K562 (cell line): ENCODE data around the gene PIK3R5. TPM values are rescaled to one million over a fixed set of nuclear protein-coding genes. Genes with fewer than 3 reads are reported as not detected.

Experiments used
- ATAC-seq: fragments of 200-7000 bp; cut with Tn5 transposase; 3 replicates; pipeline ENCODE4 v1.9.1; 2020; ENCODE audit warnings: moderate library complexity
- BruUV-seq: library from RNA; stranded (reverse); fragments of 400-500 nt; replicated peaks from 2 replicates; lab custom pipeline; 2021; lab: Mats Ljungman, UMichigan
- CTCF ChIA-PET: fragments of 300-600 bp; formaldehyde crosslinking; extraction: SDS; loops from one replicate; lab custom pipeline; 2021; ENCODE audit warnings: low intra/inter-chr PET ratio; lab: Yijun Ruan, JAX
- POLR2A ChIA-PET: fragments of 300-600, 350-650 bp; sonication (Branson Sonifier 250); formaldehyde crosslinking; extraction: SDS; loops from one replicate; lab custom pipeline; 2021; ENCODE audit warnings: antibody characterized with exemption, inconsistent platforms; lab: Yijun Ruan, JAX
- DNase-seq, 4 experiments: peaks; one replicate each; pipeline versions ENCODE4 v3.0.0 to v3.0.0-alpha.2; 2011 to 2018; ENCODE audit warnings: low spot score in 3 of 4, mixed read lengths in 3 of 4; ENCODE audit errors: extremely low read depth in 1 of 4
- FAIRE-seq: peaks from 2 replicates; lab custom pipeline; 2011; peaks lifted over from hg19 to GRCh38; lab: Jason Lieb, UNC
- H2AFZ ChIP-seq: 2 replicates; pipeline ENCODE4 v1.6.0; 2011; ENCODE audit warnings: low read depth, low read length, control low read depth, inconsistent platforms
- H3K27ac ChIP-seq: fragments of 200-600 bp; 3 replicates; pipeline ENCODE4 v1.8.0; 2011; ENCODE audit warnings: low read depth, mild to moderate bottlenecking, control low read depth, inconsistent platforms, low read length, moderate library complexity, mixed read lengths; ENCODE audit errors: extremely low read depth
- H3K27me3 ChIP-seq, 2 experiments: fragments of 300-600 bp in 1 of 2; 2 replicates in 1 of 2; 3 replicates in 1 of 2; pipeline versions ENCODE4 v1.6.0 to v1.8.0; 2011; ENCODE audit warnings: inconsistent platforms in 2 of 2, low read length in 2 of 2, mild to moderate bottlenecking in 1 of 2, mixed read lengths in 1 of 2, moderate library complexity in 1 of 2; ENCODE audit not compliant: control insufficient read depth in 2 of 2, insufficient read depth in 2 of 2
- H3K36me3 ChIP-seq: fragments of 300-600 bp; 3 replicates; pipeline ENCODE4 v1.8.0; 2011; ENCODE audit warnings: mild to moderate bottlenecking, low read length, inconsistent platforms; ENCODE audit not compliant: control insufficient read depth, insufficient read depth
- H3K4me1 ChIP-seq, 2 experiments: fragments of 200-600 bp in 1 of 2; replicated peaks in 1 of 2; 2 replicates in 1 of 2; 3 replicates in 1 of 2; pipeline versions ENCODE4 v1.5.1 to v1.8.0; 2011; ENCODE audit warnings: inconsistent platforms in 2 of 2, low read length in 2 of 2, mild to moderate bottlenecking in 1 of 2, mixed read lengths in 1 of 2, moderate library complexity in 1 of 2; ENCODE audit not compliant: control insufficient read depth in 2 of 2, insufficient read depth in 2 of 2
- H3K4me2 ChIP-seq: 2 replicates; pipeline ENCODE4 v1.6.1; 2011; ENCODE audit warnings: low read length, control low read depth, inconsistent platforms, mixed read lengths; ENCODE audit not compliant: insufficient read depth
- H3K4me3 ChIP-seq: fragments of 200-600 bp; sonication (generic), shearing (Covaris generic); 2 replicates; pipeline ENCODE4 v1.5.1; 2016; ENCODE audit warnings: control low read depth, inconsistent platforms
- H3K79me2 ChIP-seq: fragments of 200-600 bp; 3 replicates; pipeline ENCODE4 v1.8.0; 2011; ENCODE audit warnings: low read length, inconsistent platforms; ENCODE audit not compliant: control insufficient read depth, insufficient read depth
- H3K9ac ChIP-seq, 2 experiments: 2 replicates each; pipeline versions ENCODE4 v1.6.0 to v1.6.1; 2011; ENCODE audit warnings: low read depth in 2 of 2, low read length in 2 of 2, control low read depth in 1 of 2, inconsistent platforms in 1 of 2, mild to moderate bottlenecking in 1 of 2, mixed read lengths in 1 of 2; ENCODE audit not compliant: insufficient read depth in 1 of 2
- H3K9me1 ChIP-seq: one replicate; pipeline ENCODE4 v1.6.0; 2011; ENCODE audit warnings: inconsistent platforms, mild to moderate bottlenecking, low read length, moderate library complexity; ENCODE audit not compliant: control insufficient read depth, insufficient read depth
- H3K9me3 ChIP-seq: replicated peaks from 2 replicates; pipeline ENCODE4 v1.5.1; 2011; ENCODE audit warnings: low read depth, low read length, inconsistent platforms; ENCODE audit not compliant: control insufficient read depth, insufficient read depth
- H4K20me1 ChIP-seq: replicated peaks from 2 replicates; pipeline ENCODE4 v1.6.1; 2011; ENCODE audit warnings: low read length, inconsistent platforms, mixed read lengths; ENCODE audit not compliant: control insufficient read depth, insufficient read depth
- ARID1B ChIP-seq: fragments of 450-650 bp; IDR thresholded peaks from 2 replicates; pipeline ENCODE4 v1.6.1; 2016; ENCODE audit warnings: antibody characterized with exemption, mild to moderate bottlenecking, inconsistent platforms
- ATF7 ChIP-seq: fragments of 450-650 bp; IDR thresholded peaks from 2 replicates; pipeline ENCODE4 v1.7.1; 2014; ENCODE audit warnings: mild to moderate bottlenecking, moderate library complexity
- COPS2 ChIP-seq: fragments of 450-650 bp; conservative IDR thresholded peaks from 2 replicates; pipeline ENCODE4 v1.6.1; 2016; ENCODE audit warnings: mild to moderate bottlenecking, moderate library complexity
- GABPA ChIP-seq: fragments of 200-800 bp; sonication (Bioruptor generic); conservative IDR thresholded peaks from 2 replicates; pipeline ENCODE4 v1.6.1; 2016; ENCODE audit warnings: low read depth, missing genetic modification characterization, missing compliant biosample characterization
- KAT8 ChIP-seq: fragments of 450-650 bp; IDR thresholded peaks from 2 replicates; pipeline ENCODE4 v1.6.1; 2016; ENCODE audit warnings: low read depth, mild to moderate bottlenecking
- MTA3 ChIP-seq: fragments of 450-650 bp; formaldehyde crosslinking; IDR thresholded peaks from 2 replicates; pipeline ENCODE4 v1.6.1; 2017; ENCODE audit warnings: mild to moderate bottlenecking, borderline replicate concordance
- NELFE ChIP-seq: IDR thresholded peaks from 2 replicates; pipeline ENCODE4 v1.6.1; 2011; ENCODE audit warnings: mild to moderate bottlenecking; ENCODE audit not compliant: insufficient read depth, insufficient read length
- PCBP1 ChIP-seq: fragments of 200-400 bp; formaldehyde crosslinking; IDR thresholded peaks from 2 replicates; pipeline ENCODE4 v1.6.1; 2018; ENCODE audit warnings: mild to moderate bottlenecking, low read depth, low read length; ENCODE audit not compliant: poor library complexity, severe bottlenecking
- RBM34 ChIP-seq: fragments of 200-400 bp; formaldehyde crosslinking; IDR thresholded peaks from 2 replicates; pipeline ENCODE4 v1.6.1; 2018; ENCODE audit warnings: low read length, borderline replicate concordance; ENCODE audit not compliant: insufficient read depth
- U2AF1 ChIP-seq: fragments of 200-400 bp; formaldehyde crosslinking; optimal IDR thresholded peaks from 2 replicates; pipeline ENCODE3; 2017; ENCODE audit warnings: mild to moderate bottlenecking, low read depth, low read length, moderate library complexity
- ZFP91 ChIP-seq: sonication (generic); formaldehyde crosslinking; IDR thresholded peaks from 2 replicates; pipeline ENCODE4 v1.8.0; 2022; ENCODE audit warnings: mild to moderate bottlenecking, missing genetic modification reagents
- ZNF778 ChIP-seq: fragments of 450-650 bp; formaldehyde crosslinking; IDR thresholded peaks from 2 replicates; pipeline ENCODE4 v1.4.0; 2020; ENCODE audit warnings: mild to moderate bottlenecking, moderate library complexity
- WGBS: fragments of 100-300 bp; shearing (Covaris generic); methylation state at CpG from one replicate; pipeline ENCODE4 v1.1.6; 2016; ENCODE audit warnings: low coverage, mixed read lengths; ENCODE audit not compliant: insufficient coverage; ENCODE audit errors: missing lambda C conversion rate; 5-methylcytosine and 5-hydroxymethylcytosine counted together
- in situ Hi-C: fragments of 300-500 bp; cut with MboI; formaldehyde crosslinking; loops from 4 replicates; pipeline ENCODE4 v1.15.0; 2018; ENCODE audit warnings: inconsistent platforms, mixed read lengths
- intact Hi-C: fragments of 100-400 bp; cut with micrococcal nuclease; formaldehyde crosslinking; loops from 2 replicates; pipeline ENCODE4 v1.14.2; 2022
- polyA plus RNA-seq, 8 experiments: library from polyadenylated mRNA; depleted of rRNA in 4 of 8; stranded (reverse) in 5 of 8; unstranded in 3 of 8; fragments of >200 nt; fragmentation: Nextera tagmentation in 2 of 8; fragmentation: Illumina TruSeq in 1 of 8; extraction: Ambion mirVana in 2 of 8; extraction: Trizol in 1 of 8; gene quantifications; 2 replicates each; pipeline versions ENCODE4 v1.2.1 to v1.2.3, GENCODE V29; 2011 to 2014; ENCODE audit warnings: inconsistent platforms in 1 of 8, missing spikeins in 1 of 8
- total RNA-seq, 7 experiments: library from RNA; depleted of rRNA in 6 of 7; stranded (reverse); fragments of >200 nt in 6 of 7; fragmentation: Illumina TruSeq in 2 of 7; extraction: Trizol in 2 of 7; gene quantifications; 2 replicates each; pipeline versions ENCODE4 v1.2.1 to v1.2.3, GENCODE V29; 2011 to 2021; ENCODE audit warnings: low replicate concordance in 1 of 7
- TF ChIP-seq, protein P1 (sequence below): fragments of 250-450 bp; sonication (Bioruptor Pico); IDR thresholded peaks from 2 replicates; pipeline ENCODE4 v1.4.0; 2020

The PIK3R5 gene
- total and polyA plus RNA-seq, 9 of the 15 experiments (the other 6 are each of a cell fraction or from before 2014, with no cell fraction given) = 0.01 to 0.38 TPM; not detected in 7

DNA sequence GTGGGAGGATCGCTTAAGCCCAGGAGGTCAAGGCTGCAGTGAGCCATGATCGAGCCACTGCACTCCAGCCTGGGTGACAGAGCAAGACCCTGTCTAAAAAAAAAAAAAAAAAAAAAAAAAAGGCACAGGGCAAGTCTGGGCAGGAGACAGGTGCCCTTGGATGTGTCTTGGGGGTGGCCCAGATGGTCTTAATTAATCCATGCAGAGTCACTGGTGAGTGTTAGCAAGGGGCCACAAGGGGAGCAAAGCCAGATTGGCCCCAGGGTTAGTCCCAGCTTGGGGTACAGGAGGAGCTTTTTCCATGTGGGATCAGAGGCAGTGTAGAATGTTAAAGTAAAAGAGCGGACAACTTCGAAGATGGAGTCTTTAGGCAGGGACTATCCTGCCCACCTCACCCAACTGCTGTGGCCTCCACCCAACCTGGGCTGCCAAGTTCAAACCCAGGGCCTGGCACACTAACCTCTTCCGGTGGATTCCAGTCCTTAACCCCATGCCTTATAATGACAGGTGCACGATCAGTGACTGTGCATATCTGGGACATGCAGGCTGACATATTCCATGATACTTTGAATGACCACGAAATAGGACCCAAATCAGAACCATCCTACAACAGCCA lies 134.2 kb downstream of the PIK3R5 start:
- H3K27me3 ChIP-seq = peaks cover 0 to 21% of the 10 kb centered on the region in 2 experiments; a peak in 3 of 5 replicates
- TF ChIP-seq ZFP91 (CRISPR knock-in tag) = no peak
- TF ChIP-seq U2AF1 = no peak
- TF ChIP-seq NELFE = no peak
- TF ChIP-seq MTA3 = no peak
- no peak for TF ChIP-seq ARID1B
- TF ChIP-seq ATF7 = no peak
- TF ChIP-seq, protein P1, sequence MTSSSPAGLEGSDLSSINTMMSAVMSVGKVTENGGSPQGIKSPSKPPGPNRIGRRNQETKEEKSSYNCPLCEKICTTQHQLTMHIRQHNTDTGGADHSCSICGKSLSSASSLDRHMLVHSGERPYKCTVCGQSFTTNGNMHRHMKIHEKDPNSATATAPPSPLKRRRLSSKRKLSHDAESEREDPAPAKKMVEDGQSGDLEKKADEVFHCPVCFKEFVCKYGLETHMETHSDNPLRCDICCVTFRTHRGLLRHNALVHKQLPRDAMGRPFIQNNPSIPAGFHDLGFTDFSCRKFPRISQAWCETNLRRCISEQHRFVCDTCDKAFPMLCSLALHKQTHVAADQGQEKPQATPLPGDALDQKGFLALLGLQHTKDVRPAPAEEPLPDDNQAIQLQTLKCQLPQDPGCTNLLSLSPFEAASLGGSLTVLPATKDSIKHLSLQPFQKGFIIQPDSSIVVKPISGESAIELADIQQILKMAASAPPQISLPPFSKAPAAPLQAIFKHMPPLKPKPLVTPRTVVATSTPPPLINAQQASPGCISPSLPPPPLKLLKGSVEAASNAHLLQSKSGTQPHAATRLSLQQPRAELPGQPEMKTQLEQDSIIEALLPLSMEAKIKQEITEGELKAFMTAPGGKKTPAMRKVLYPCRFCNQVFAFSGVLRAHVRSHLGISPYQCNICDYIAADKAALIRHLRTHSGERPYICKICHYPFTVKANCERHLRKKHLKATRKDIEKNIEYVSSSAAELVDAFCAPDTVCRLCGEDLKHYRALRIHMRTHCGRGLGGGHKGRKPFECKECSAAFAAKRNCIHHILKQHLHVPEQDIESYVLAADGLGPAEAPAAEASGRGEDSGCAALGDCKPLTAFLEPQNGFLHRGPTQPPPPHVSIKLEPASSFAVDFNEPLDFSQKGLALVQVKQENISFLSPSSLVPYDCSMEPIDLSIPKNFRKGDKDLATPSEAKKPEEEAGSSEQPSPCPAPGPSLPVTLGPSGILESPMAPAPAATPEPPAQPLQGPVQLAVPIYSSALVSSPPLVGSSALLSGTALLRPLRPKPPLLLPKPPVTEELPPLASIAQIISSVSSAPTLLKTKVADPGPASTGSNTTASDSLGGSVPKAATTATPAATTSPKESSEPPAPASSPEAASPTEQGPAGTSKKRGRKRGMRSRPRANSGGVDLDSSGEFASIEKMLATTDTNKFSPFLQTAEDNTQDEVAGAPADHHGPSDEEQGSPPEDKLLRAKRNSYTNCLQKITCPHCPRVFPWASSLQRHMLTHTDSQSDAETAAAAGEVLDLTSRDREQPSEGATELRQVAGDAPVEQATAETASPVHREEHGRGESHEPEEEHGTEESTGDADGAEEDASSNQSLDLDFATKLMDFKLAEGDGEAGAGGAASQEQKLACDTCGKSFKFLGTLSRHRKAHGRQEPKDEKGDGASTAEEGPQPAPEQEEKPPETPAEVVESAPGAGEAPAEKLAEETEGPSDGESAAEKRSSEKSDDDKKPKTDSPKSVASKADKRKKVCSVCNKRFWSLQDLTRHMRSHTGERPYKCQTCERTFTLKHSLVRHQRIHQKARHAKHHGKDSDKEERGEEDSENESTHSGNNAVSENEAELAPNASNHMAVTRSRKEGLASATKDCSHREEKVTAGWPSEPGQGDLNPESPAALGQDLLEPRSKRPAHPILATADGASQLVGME (CRISPR knock-in tag) = no peak
- TF ChIP-seq ZNF778 (CRISPR knock-in tag) = no peak
- TF ChIP-seq PCBP1 = no peak
- no peak for TF ChIP-seq COPS2
- TF ChIP-seq GABPA (tag) = no peak
- no peak for TF ChIP-seq RBM34
- no peak for TF ChIP-seq KAT8
- TF ChIP-seq, all 486 proteins: peak for 0
- DNase-seq (no peak), FAIRE-seq (no peak), ATAC-seq (no peak)
- Histone ChIP-seq H3K9ac (no peak overlapping the region), H3K4me2 (no peak overlapping the region), H3K27ac (no peak overlapping the region), H3K4me1 (peaks cover 0 to 7% of the 10 kb centered on the region in 2 experiments; a peak in 2 of 5 replicates), H2AFZ (no peak overlapping the region), H4K20me1 (no peaks in the 10 kb centered on the region), H3K36me3 (no peaks in the 10 kb centered on the region), H3K4me3 (no peak overlapping the region), H3K79me2 (no peaks in the 10 kb centered on the region), H3K9me1 (no peaks in the 10 kb centered on the region), H3K9me3 (no peaks in the 10 kb centered on the region)
- in situ Hi-C loops = no loop called here
- CTCF ChIA-PET = no interaction called here
- no TSS peak for BruUV-seq
- 0% methylated on average over 5 of the region's 7 CpGs for WGBS
- POLR2A ChIA-PET = no interaction called here
- intact Hi-C loops = no loop called here
